ENCODE results near the gene HTT. TPM values are rescaled to one million over a fixed set of nuclear protein-coding genes. Genes with fewer than 3 reads are reported as not detected.

HTT gene
- total and polyA plus RNA-seq, 2 of the 13 experiments (the other 11 are each of a cell fraction or from before 2014, with no cell fraction given): 17.5 to 19.5 TPM

GRCh38 chr4:3284734-3285557 is 210.5 kb downstream of the HTT start:
- WGBS (ENCODE audit: low lambda C conversion rate): 74% methylated on average over 19 of the region's 24 CpGs
- H3K27ac ChIP-seq (ENCODE audit: extremely low read length, insufficient read depth, low read length): peak overlapping the region; percentile 69
- peaks cover 64% of the 10 kb centered on the region for H3K4me1 ChIP-seq (ENCODE audit: insufficient read depth, low read length)
- ChIA-PET CTCF (ENCODE audit: low intra/inter-chr PET ratio, low total read pairs) (no interaction called here), POLR2A (interaction anchor here (1.2 kb wide), 1 partner anchor 15 kb away, joined by 3 read pairs; no protein-coding TSS in a partner anchor)
- H2AFZ ChIP-seq (ENCODE audit: low read length): no peak overlapping the region
- FAIRE-seq (no peak), ATAC-seq (no peak; the same call in 1 of the 3 replicates), DNase-seq (ENCODE audit: low spot score) (no peak)
- H4K20me1 ChIP-seq (ENCODE audit: insufficient read depth, low read length): no peaks in the 10 kb centered on the region
- no peaks in the 10 kb centered on the region for H3K36me3 ChIP-seq (replicated peaks in 1 of 2; ENCODE audit: control insufficient read depth in 1 of 2, insufficient read depth in 2 of 2, low read length in 2 of 2)
- H3K9me3 ChIP-seq (ENCODE audit: low read length): no peaks in the 10 kb centered on the region
- in situ Hi-C loops (cut with HindIII; ENCODE audit: extremely low pct_ligation_motif_present, low pct_unique_long_range_greater_than_20kb): no loop called here
- peaks cover 1 to 17% of the 10 kb centered on the region in 2 experiments; a peak in 2 of 5 replicates for H3K27me3 ChIP-seq (ENCODE audit: control insufficient read depth in 1 of 2, insufficient read depth in 2 of 2, low read length in 2 of 2)
- H3K4me3 ChIP-seq (replicated peaks in 1 of 3; ENCODE audit: insufficient read depth in 1 of 3, low read depth in 2 of 3, low read length in 3 of 3): peak overlapping the region in 2 of 3 experiments; percentile 59 to 89; a peak in 3 of 6 replicates
- H3K9ac ChIP-seq (ENCODE audit: insufficient read depth, low read depth, low read length): peak overlapping the region; percentile 71
- H3K4me2 ChIP-seq (ENCODE audit: low read depth, low read length): peak overlapping the region; percentile 95
- BruUV-seq (replicated peaks): no TSS peak
- peaks cover 13% of the 10 kb centered on the region for H3K79me2 ChIP-seq (ENCODE audit: insufficient read depth, low read length)
- intact Hi-C loops (cut with micrococcal nuclease; ENCODE audit: unreplicated experiment): no loop called here
- TF ChIP-seq, protein P1, sequence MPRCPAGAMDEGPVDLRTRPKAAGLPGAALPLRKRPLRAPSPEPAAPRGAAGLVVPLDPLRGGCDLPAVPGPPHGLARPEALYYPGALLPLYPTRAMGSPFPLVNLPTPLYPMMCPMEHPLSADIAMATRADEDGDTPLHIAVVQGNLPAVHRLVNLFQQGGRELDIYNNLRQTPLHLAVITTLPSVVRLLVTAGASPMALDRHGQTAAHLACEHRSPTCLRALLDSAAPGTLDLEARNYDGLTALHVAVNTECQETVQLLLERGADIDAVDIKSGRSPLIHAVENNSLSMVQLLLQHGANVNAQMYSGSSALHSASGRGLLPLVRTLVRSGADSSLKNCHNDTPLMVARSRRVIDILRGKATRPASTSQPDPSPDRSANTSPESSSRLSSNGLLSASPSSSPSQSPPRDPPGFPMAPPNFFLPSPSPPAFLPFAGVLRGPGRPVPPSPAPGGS (CRISPR knock-in tag; IDR thresholded peaks at IDR 0.05): 0 out of 2 replicates have a peak, but pooled peaks have one; percentile 57
- TF ChIP-seq IRF9 (CRISPR knock-in tag; IDR thresholded peaks at IDR 0.05; ENCODE audit: borderline replicate concordance) (peak; percentile 62; the same call in 1 of the 2 replicates), ZNF598 (CRISPR knock-in tag; IDR thresholded peaks at IDR 0.05; ENCODE audit: borderline replicate concordance) (0 out of 2 replicates have a peak, but pooled peaks have one; percentile 63), RXRA (CRISPR knock-in tag; IDR thresholded peaks at IDR 0.05) (no peak), HOXA9 (CRISPR knock-in tag; IDR thresholded peaks at IDR 0.05; ENCODE audit: borderline replicate concordance) (no peak), REL (CRISPR knock-in tag; conservative IDR thresholded peaks at IDR 0.05) (0 out of 2 replicates have a peak, but pooled peaks have one; percentile 12), ZSCAN29 (CRISPR knock-in tag; conservative IDR thresholded peaks at IDR 0.05) (no peak), MTERF4 (CRISPR knock-in tag; IDR thresholded peaks at IDR 0.05) (0 out of 2 replicates have a peak, but pooled peaks have one; percentile 59), ZBTB46 (CRISPR knock-in tag; IDR thresholded peaks at IDR 0.05; ENCODE audit: borderline replicate concordance) (no peak), ZNF784 (CRISPR knock-in tag; IDR thresholded peaks at IDR 0.05; ENCODE audit: borderline replicate concordance) (peak; percentile 47), KDM3A (CRISPR knock-in tag; IDR thresholded peaks at IDR 0.05; ENCODE audit: low read depth) (no peak)
- TF ChIP-seq, protein P2, sequence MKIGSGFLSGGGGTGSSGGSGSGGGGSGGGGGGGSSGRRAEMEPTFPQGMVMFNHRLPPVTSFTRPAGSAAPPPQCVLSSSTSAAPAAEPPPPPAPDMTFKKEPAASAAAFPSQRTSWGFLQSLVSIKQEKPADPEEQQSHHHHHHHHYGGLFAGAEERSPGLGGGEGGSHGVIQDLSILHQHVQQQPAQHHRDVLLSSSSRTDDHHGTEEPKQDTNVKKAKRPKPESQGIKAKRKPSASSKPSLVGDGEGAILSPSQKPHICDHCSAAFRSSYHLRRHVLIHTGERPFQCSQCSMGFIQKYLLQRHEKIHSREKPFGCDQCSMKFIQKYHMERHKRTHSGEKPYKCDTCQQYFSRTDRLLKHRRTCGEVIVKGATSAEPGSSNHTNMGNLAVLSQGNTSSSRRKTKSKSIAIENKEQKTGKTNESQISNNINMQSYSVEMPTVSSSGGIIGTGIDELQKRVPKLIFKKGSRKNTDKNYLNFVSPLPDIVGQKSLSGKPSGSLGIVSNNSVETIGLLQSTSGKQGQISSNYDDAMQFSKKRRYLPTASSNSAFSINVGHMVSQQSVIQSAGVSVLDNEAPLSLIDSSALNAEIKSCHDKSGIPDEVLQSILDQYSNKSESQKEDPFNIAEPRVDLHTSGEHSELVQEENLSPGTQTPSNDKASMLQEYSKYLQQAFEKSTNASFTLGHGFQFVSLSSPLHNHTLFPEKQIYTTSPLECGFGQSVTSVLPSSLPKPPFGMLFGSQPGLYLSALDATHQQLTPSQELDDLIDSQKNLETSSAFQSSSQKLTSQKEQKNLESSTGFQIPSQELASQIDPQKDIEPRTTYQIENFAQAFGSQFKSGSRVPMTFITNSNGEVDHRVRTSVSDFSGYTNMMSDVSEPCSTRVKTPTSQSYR (CRISPR knock-in tag; IDR thresholded peaks at IDR 0.05; ENCODE audit: borderline replicate concordance): 0 out of 2 replicates have a peak, but pooled peaks have one; percentile 8

Data from HepG2 (cell line).